ENCODE data around the gene POLK. TPM values are rescaled to one million over a fixed set of nuclear protein-coding genes. Genes with fewer than 3 reads are reported as not detected.

POLK gene
- total RNA-seq, 1 experiment from 2014 or later = 9.0 TPM

DNA sequence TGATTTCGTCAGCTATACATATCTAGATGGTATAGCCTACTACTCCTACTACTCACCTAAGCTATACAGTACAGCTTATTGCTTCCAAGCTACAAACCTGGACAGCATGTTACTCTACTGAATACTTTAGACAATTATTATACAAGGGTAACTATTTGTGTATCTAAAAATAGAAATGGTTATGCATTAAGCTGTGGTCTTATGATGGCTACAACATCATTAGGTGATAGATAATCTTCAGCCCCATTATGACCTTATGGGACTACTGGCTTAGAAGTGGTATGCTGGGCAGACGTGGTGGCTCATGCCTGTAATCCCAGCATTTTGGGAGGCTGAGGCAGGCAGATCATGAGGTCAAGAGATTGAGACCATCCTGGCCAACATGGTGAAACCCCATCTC is 40.5 kb upstream of the POLK start:
- Histone ChIP-seq H3F3A (ENCODE audit: low read length, unreplicated experiment) (no peaks in the 10 kb centered on the region), H3K4me1 (ENCODE audit: insufficient read depth, low read length) (no peaks in the 10 kb centered on the region), H2AFZ (ENCODE audit: low read length) (no peak overlapping the region), H3K79me2 (ENCODE audit: low read length) (peaks cover 48% of the 10 kb centered on the region), H3K9me2 (replicated peaks; ENCODE audit: low read length) (no peaks in the 10 kb centered on the region), H3K9ac (ENCODE audit: low read length) (no peak overlapping the region), H4K20me1 (ENCODE audit: low read length) (no peaks in the 10 kb centered on the region), H3K9me3 (ENCODE audit: low read length) (peaks cover 17% of the 10 kb centered on the region; the same call in 1 of the 2 replicates), H3K27me3 (ENCODE audit: low read length) (no peaks in the 10 kb centered on the region), H3K4me3 (ENCODE audit: low read length) (no peak overlapping the region), H3K4me2 (ENCODE audit: low read length) (no peak overlapping the region), H3K36me3 (ENCODE audit: low read depth, low read length) (no peaks in the 10 kb centered on the region; the same call in 1 of the 2 replicates), H3K27ac (ENCODE audit: low read length) (no peak overlapping the region)
- ChIA-PET CTCF (no interaction called here), POLR2A (ENCODE audit: unreplicated experiment) (no interaction called here)
- intact Hi-C loops (cut with micrococcal nuclease) = no loop called here
- TF ChIP-seq EZH2 (IDR thresholded peaks at IDR 0.05; ENCODE audit: low read length, unreplicated experiment) = no peak
- TF ChIP-seq EZH2phosphoT487 (IDR thresholded peaks at IDR 0.05; ENCODE audit: borderline replicate concordance, low read length) = no peak
- BruUV-seq (replicated peaks) = no TSS peak
- DNase-seq (no peak), ATAC-seq (no peak)

DNA sequence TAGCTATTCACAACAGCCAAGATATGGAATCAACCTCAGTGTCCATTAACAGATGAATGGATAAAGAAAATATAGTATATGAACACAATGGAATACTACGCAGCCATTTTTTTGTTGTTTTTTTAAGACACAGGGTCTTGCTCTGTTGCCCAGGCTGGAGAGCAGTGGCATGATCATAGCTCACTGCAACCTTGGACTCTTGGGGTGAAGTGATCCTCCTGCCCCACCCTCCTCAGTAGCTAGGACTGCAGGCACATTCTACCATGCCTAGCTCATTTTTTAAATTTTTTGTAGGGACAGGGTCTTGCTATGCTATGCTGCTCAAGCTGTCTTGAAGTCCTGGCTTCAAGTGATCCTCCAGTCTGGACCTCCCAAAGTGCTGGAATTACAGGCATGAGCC is 38.7 kb upstream of the POLK start:
- ChIA-PET POLR2A (ENCODE audit: unreplicated experiment) (no interaction called here), CTCF (no interaction called here)
- TF ChIP-seq EZH2phosphoT487 (IDR thresholded peaks at IDR 0.05; ENCODE audit: borderline replicate concordance, low read length) = no peak
- TF ChIP-seq, protein P1, sequence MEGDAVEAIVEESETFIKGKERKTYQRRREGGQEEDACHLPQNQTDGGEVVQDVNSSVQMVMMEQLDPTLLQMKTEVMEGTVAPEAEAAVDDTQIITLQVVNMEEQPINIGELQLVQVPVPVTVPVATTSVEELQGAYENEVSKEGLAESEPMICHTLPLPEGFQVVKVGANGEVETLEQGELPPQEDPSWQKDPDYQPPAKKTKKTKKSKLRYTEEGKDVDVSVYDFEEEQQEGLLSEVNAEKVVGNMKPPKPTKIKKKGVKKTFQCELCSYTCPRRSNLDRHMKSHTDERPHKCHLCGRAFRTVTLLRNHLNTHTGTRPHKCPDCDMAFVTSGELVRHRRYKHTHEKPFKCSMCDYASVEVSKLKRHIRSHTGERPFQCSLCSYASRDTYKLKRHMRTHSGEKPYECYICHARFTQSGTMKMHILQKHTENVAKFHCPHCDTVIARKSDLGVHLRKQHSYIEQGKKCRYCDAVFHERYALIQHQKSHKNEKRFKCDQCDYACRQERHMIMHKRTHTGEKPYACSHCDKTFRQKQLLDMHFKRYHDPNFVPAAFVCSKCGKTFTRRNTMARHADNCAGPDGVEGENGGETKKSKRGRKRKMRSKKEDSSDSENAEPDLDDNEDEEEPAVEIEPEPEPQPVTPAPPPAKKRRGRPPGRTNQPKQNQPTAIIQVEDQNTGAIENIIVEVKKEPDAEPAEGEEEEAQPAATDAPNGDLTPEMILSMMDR (conservative IDR thresholded peaks at IDR 0.05; ENCODE audit: low read depth, low read length) = no peak
- no peak for TF ChIP-seq EZH2 (IDR thresholded peaks at IDR 0.05; ENCODE audit: low read length, unreplicated experiment)
- no peak for DNase-seq
- BruUV-seq (replicated peaks) = no TSS peak
- no peak overlapping the region for H3K4me3 ChIP-seq (ENCODE audit: low read length)
- H3K4me1 ChIP-seq (ENCODE audit: insufficient read depth, low read length) = no peaks in the 10 kb centered on the region
- no peaks in the 10 kb centered on the region for H3F3A ChIP-seq (ENCODE audit: low read length, unreplicated experiment)
- H3K79me2 ChIP-seq (ENCODE audit: low read length) = peaks cover 52% of the 10 kb centered on the region
- no peak overlapping the region for H3K4me2 ChIP-seq (ENCODE audit: low read length)
- no peak for ATAC-seq
- H3K9ac ChIP-seq (ENCODE audit: low read length) = no peak overlapping the region
- no peaks in the 10 kb centered on the region for H3K27me3 ChIP-seq (ENCODE audit: low read length)
- no peaks in the 10 kb centered on the region for H3K9me2 ChIP-seq (replicated peaks; ENCODE audit: low read length)
- no peak overlapping the region for H3K27ac ChIP-seq (ENCODE audit: low read length)
- H3K36me3 ChIP-seq (ENCODE audit: low read depth, low read length) = no peaks in the 10 kb centered on the region; the same call in 1 of the 2 replicates
- H3K9me3 ChIP-seq (ENCODE audit: low read length) = peaks cover 17% of the 10 kb centered on the region; the same call in 1 of the 2 replicates
- no peaks in the 10 kb centered on the region for H4K20me1 ChIP-seq (ENCODE audit: low read length)
- intact Hi-C loops (cut with micrococcal nuclease) = no loop called here
- H2AFZ ChIP-seq (ENCODE audit: low read length) = no peak overlapping the region

DNA sequence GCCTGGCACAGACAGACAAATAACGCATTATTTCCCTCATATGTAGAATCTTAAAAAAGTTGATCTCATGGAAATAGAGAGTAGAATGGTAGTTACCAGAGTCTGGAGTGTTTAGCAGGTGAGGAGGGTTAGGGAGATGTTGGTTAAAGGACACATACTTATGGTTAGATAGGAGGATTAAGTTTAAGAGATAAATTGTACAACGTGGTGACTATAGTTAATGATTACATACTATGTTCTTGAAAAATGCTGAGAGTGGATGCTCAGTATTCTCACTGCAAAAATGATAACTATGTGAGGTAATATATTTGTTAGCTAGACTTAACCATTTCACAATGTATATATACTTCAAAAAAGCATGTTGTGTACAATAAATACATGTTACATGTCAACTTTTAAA is 38.2 kb upstream of the POLK start:
- ATAC-seq (no peak), DNase-seq (no peak)
- Histone ChIP-seq H3K9me2 (replicated peaks; ENCODE audit: low read length) (no peaks in the 10 kb centered on the region), H2AFZ (ENCODE audit: low read length) (no peak overlapping the region), H3K9me3 (ENCODE audit: low read length) (peaks cover 17% of the 10 kb centered on the region; the same call in 1 of the 2 replicates), H3K4me2 (ENCODE audit: low read length) (no peak overlapping the region), H4K20me1 (ENCODE audit: low read length) (no peaks in the 10 kb centered on the region), H3K4me1 (ENCODE audit: insufficient read depth, low read length) (no peaks in the 10 kb centered on the region), H3K27me3 (ENCODE audit: low read length) (no peaks in the 10 kb centered on the region), H3K79me2 (ENCODE audit: low read length) (peaks cover 48% of the 10 kb centered on the region), H3K4me3 (ENCODE audit: low read length) (no peak overlapping the region), H3K27ac (ENCODE audit: low read length) (no peak overlapping the region), H3F3A (ENCODE audit: low read length, unreplicated experiment) (no peaks in the 10 kb centered on the region), H3K9ac (ENCODE audit: low read length) (no peak overlapping the region), H3K36me3 (ENCODE audit: low read depth, low read length) (no peaks in the 10 kb centered on the region; the same call in 1 of the 2 replicates)
- CTCF ChIA-PET = no interaction called here
- TF ChIP-seq EZH2 (IDR thresholded peaks at IDR 0.05; ENCODE audit: low read length, unreplicated experiment) (no peak), EZH2phosphoT487 (IDR thresholded peaks at IDR 0.05; ENCODE audit: borderline replicate concordance, low read length) (no peak)
- TF ChIP-seq, protein P1 (conservative IDR thresholded peaks at IDR 0.05; ENCODE audit: low read depth, low read length) = no peak
- no TSS peak for BruUV-seq (replicated peaks)
- POLR2A ChIA-PET (ENCODE audit: unreplicated experiment) = no interaction called here
- intact Hi-C loops (cut with micrococcal nuclease) = no loop called here
